Upper lobe of left lung (tissue), 6 donors: ENCODE data around the gene IP6K3. TPM values are rescaled to one million over a fixed set of nuclear protein-coding genes. Genes with fewer than 3 reads are reported as not detected.

Experiments used
- ATAC-seq, 2 donors: fragments of 200-7000 bp; cut with Tn5 transposase; one replicate each; pipeline ENCODE4 v1.9.1; 2022; ENCODE audit warnings: mild to moderate bottlenecking in 2 of 2, moderate library complexity in 2 of 2; ENCODE audit not compliant: low FRiP score in 2 of 2
- DNase-seq, 2 donors: peaks; one replicate each; pipeline ENCODE4 v3.0.0-alpha.2; 2019 to 2020
- H3K27ac ChIP-seq, 4 donors: fragments of 200-600 bp; sonication (generic); one replicate each; pipeline ENCODE4 v1.5.1; 2016 to 2019
- H3K27me3 ChIP-seq, 4 donors: fragments of 200-600 bp; sonication (generic); one replicate each; pipeline ENCODE4 v1.5.1; 2017 to 2019
- H3K36me3 ChIP-seq, 4 donors: fragments of 200-600 bp; sonication (generic); one replicate each; pipeline ENCODE4 v1.5.1; 2016 to 2019
- H3K4me1 ChIP-seq, 4 donors: fragments of 200-600 bp; sonication (generic); one replicate each; pipeline ENCODE4 v1.5.1; 2018 to 2019
- H3K4me3 ChIP-seq, 4 donors: fragments of 200-600 bp; sonication (generic); one replicate each; pipeline ENCODE4 v1.5.1; 2017 to 2019; ENCODE audit warnings: mild to moderate bottlenecking in 2 of 4, moderate library complexity in 1 of 4
- H3K9me3 ChIP-seq, 4 donors: fragments of 200-600 bp; sonication (generic); one replicate each; pipeline ENCODE4 v1.5.1; 2018 to 2019
- CTCF ChIP-seq, 6 experiments: fragments of 450-650 bp in 4 of 6; fragments of 200-600 bp in 2 of 6; sonication (generic) in 2 of 6; IDR thresholded peaks; one replicate each; pipeline ENCODE4 v1.5.1; 2016 to 2019; ENCODE audit warnings: antibody characterized with exemption in 6 of 6
- EP300 ChIP-seq, 4 donors: sonication (generic); formaldehyde crosslinking; IDR thresholded peaks; one replicate each; pipeline ENCODE4 v1.5.1; 2017; ENCODE audit warnings: antibody characterized with exemption in 4 of 4, control low read depth in 2 of 4
- POLR2A ChIP-seq, 4 donors: fragments of 450-650 bp; IDR thresholded peaks; one replicate each; pipeline ENCODE4 v1.5.1; 2016 to 2017; ENCODE audit warnings: antibody characterized with exemption in 4 of 4, mild to moderate bottlenecking in 2 of 4
- POLR2AphosphoS5 ChIP-seq, 2 donors: sonication (generic); formaldehyde crosslinking; IDR thresholded peaks; one replicate each; pipeline ENCODE4 v1.5.1; 2017; ENCODE audit warnings: antibody characterized with exemption in 2 of 2
- WGBS, 2 donors: methylation state at CpG; one replicate each; pipeline ENCODE4 v1.1.5; 2017 to 2018; 5-methylcytosine and 5-hydroxymethylcytosine counted together
- total RNA-seq, 6 donors: library from RNA; depleted of rRNA in 4 of 6; stranded (reverse); fragments of >200 nt in 4 of 6; gene quantifications; one replicate each; pipeline versions ENCODE4 v1.1.0 to v1.2.1, GENCODE V29; 2016 to 2021
- donor health status: DM: no; HTN: no; CAD: no; lungs with moderate emphysema.
- donor health status: DM: no; HTN: yes; CAD: no; lungs with severe emphysema.

Gene IP6K3
- total RNA-seq, 6 donors from 2014 or later: 1.9 to 11.5 (median 4.9) TPM

GRCh38 chr6:33729059-33729458 lies 17.6 kb downstream of the IP6K3 start:
- TF ChIP-seq CTCF (IDR thresholded peaks at IDR 0.05): no peak
- no peak for TF ChIP-seq EP300 (IDR thresholded peaks at IDR 0.05)
- TF ChIP-seq POLR2AphosphoS5 (IDR thresholded peaks at IDR 0.05): no peak
- TF ChIP-seq POLR2A (IDR thresholded peaks at IDR 0.05): no peak
- no peaks in the 10 kb centered on the region for H3K9me3 ChIP-seq
- H3K4me1 ChIP-seq: peaks cover 0 to 7% (median 0%) of the 10 kb centered on the region in 4 donors
- DNase-seq: no peak
- 82 to 88% methylated on average over 5 to 6 of the region's 6 CpGs for WGBS, 2 donors
- no peak overlapping the region for H3K4me3 ChIP-seq
- H3K27me3 ChIP-seq: no peaks in the 10 kb centered on the region
- peaks cover 0 to 13% (median 0%) of the 10 kb centered on the region in 4 donors for H3K36me3 ChIP-seq
- no peak overlapping the region for H3K27ac ChIP-seq
- ATAC-seq: no peak

- Histone ChIP-seq H3K4me3 (no peak overlapping the region), H3K27ac (no peak overlapping the region), H3K27me3 (no peaks in the 10 kb centered on the region), H3K4me1 (peaks cover 0 to 7% (median 0%) of the 10 kb centered on the region in 4 donors), H3K36me3 (peaks cover 0 to 9% (median 0%) of the 10 kb centered on the region in 4 donors), H3K9me3 (no peaks in the 10 kb centered on the region)
- TF ChIP-seq CTCF (IDR thresholded peaks at IDR 0.05): no peak
- TF ChIP-seq EP300 (IDR thresholded peaks at IDR 0.05): no peak
- no peak for TF ChIP-seq POLR2AphosphoS5 (IDR thresholded peaks at IDR 0.05)
- TF ChIP-seq POLR2A (IDR thresholded peaks at IDR 0.05): no peak
- DNase-seq (no peak), ATAC-seq (no peak)
- 93% methylated on average over 11 of the region's 11 CpGs for WGBS, 2 donors
Measured at GRCh38 chr6:33728438-33728837, 18.3 kb downstream of the IP6K3 start.

- H3K4me3 ChIP-seq: no peak overlapping the region
- H3K27me3 ChIP-seq: no peaks in the 10 kb centered on the region
- DNase-seq (no peak), ATAC-seq (no peak)
- H3K27ac ChIP-seq: no peak overlapping the region
- TF ChIP-seq EP300 (IDR thresholded peaks at IDR 0.05): no peak
- no peak for TF ChIP-seq CTCF (IDR thresholded peaks at IDR 0.05)
- TF ChIP-seq POLR2A (IDR thresholded peaks at IDR 0.05): no peak
- no peak for TF ChIP-seq POLR2AphosphoS5 (IDR thresholded peaks at IDR 0.05)
- H3K36me3 ChIP-seq: peaks cover 0 to 5% (median 0%) of the 10 kb centered on the region in 4 donors
- 81 to 90% methylated on average over 7 to 11 of the region's 11 CpGs for WGBS, 2 donors
- H3K4me1 ChIP-seq: peaks cover 0 to 7% (median 1%) of the 10 kb centered on the region in 4 donors
- no peaks in the 10 kb centered on the region for H3K9me3 ChIP-seq
Measured at GRCh38 chr6:33727932-33728331, 18.8 kb downstream of the IP6K3 start.

- ATAC-seq (no peak), DNase-seq (no peak)
- no peak for TF ChIP-seq POLR2A (IDR thresholded peaks at IDR 0.05)
- TF ChIP-seq POLR2AphosphoS5 (IDR thresholded peaks at IDR 0.05): no peak
- no peak for TF ChIP-seq EP300 (IDR thresholded peaks at IDR 0.05)
- TF ChIP-seq CTCF (IDR thresholded peaks at IDR 0.05): no peak
- no peaks in the 10 kb centered on the region for H3K27me3 ChIP-seq
- H3K4me3 ChIP-seq: no peak overlapping the region
- H3K36me3 ChIP-seq: peaks cover 0 to 3% (median 0%) of the 10 kb centered on the region in 4 donors
- H3K4me1 ChIP-seq: peaks cover 0 to 5% (median 2%) of the 10 kb centered on the region in 4 donors
- no peaks in the 10 kb centered on the region for H3K9me3 ChIP-seq
- 80 to 87% methylated on average over 6 to 7 of the region's 7 CpGs for WGBS, 2 donors
- H3K27ac ChIP-seq: no peak overlapping the region
Measured at GRCh38 chr6:33727126-33727525, 19.6 kb downstream of the IP6K3 start.

- no peak overlapping the region for H3K27ac ChIP-seq
- H3K36me3 ChIP-seq: peaks cover 0 to 3% (median 0%) of the 10 kb centered on the region in 4 donors
- no peak overlapping the region for H3K4me3 ChIP-seq
- 92 to 98% methylated on average over 14 to 15 of the region's 15 CpGs for WGBS, 2 donors
- ATAC-seq (no peak), DNase-seq (no peak)
- peaks cover 0 to 5% (median 3%) of the 10 kb centered on the region in 4 donors for H3K4me1 ChIP-seq
- H3K9me3 ChIP-seq: no peaks in the 10 kb centered on the region
- no peak for TF ChIP-seq POLR2AphosphoS5 (IDR thresholded peaks at IDR 0.05)
- TF ChIP-seq CTCF (IDR thresholded peaks at IDR 0.05): no peak
- no peak for TF ChIP-seq EP300 (IDR thresholded peaks at IDR 0.05)
- no peak for TF ChIP-seq POLR2A (IDR thresholded peaks at IDR 0.05)
- H3K27me3 ChIP-seq: no peaks in the 10 kb centered on the region
Measured at GRCh38 chr6:33726696-33727095, 20.0 kb downstream of the IP6K3 start.
